HL-60/S4 treated with retinoic acid at 250 ng/mL for 4 days and 3 days (cell line): ENCODE measurements around the gene HPCAL1.

Experiments
- in situ Hi-C: fragments of 300-500 bp; cut with MboI; formaldehyde crosslinking; loops from 2 replicates; pipeline ENCODE4 v1.7.0; 2022; ENCODE audit warnings: low sequenced_read_pairs

Gene HPCAL1

GRCh38 chr2:10400978-10401951 is 98.6 kb downstream of the HPCAL1 start:
- in situ Hi-C loops: no loop called here

GRCh38 chr2:10402062-10402585 is 99.4 kb downstream of the HPCAL1 start:
- in situ Hi-C loops: no loop called here

- in situ Hi-C loops: no loop called here
Observed at GRCh38 chr2:10402653-10403215, 100.0 kb downstream of the HPCAL1 start.

- in situ Hi-C loops: no loop called here
Observed at GRCh38 chr2:10404324-10405143, 101.8 kb downstream of the HPCAL1 start.

GRCh38 chr2:10405448-10405847 is 102.7 kb downstream of the HPCAL1 start:
- in situ Hi-C loops: no loop called here

- in situ Hi-C loops: no loop called here
Observed at GRCh38 chr2:10406016-10406415, 103.3 kb downstream of the HPCAL1 start.

- in situ Hi-C loops: no loop called here
Observed at GRCh38 chr2:10406491-10407188, 103.9 kb downstream of the HPCAL1 start.

GRCh38 chr2:10407432-10407831 is 104.7 kb downstream of the HPCAL1 start:
- in situ Hi-C loops: no loop called here

- in situ Hi-C loops: no loop called here
Observed at GRCh38 chr2:10407841-10408648, 105.3 kb downstream of the HPCAL1 start.

- in situ Hi-C loops: no loop called here
Observed at GRCh38 chr2:10408649-10409579, 106.2 kb downstream of the HPCAL1 start.

GRCh38 chr2:10410001-10410822 is 107.5 kb downstream of the HPCAL1 start:
- in situ Hi-C loops: loop anchor here (10.0 kb wide), 1 partner anchor 275 kb away; no protein-coding TSS in a partner anchor

- in situ Hi-C loops: loop anchor here (10.0 kb wide), 1 partner anchor 276 kb away; no protein-coding TSS in a partner anchor
Observed at GRCh38 chr2:10410823-10411437, 108.2 kb downstream of the HPCAL1 start.

- in situ Hi-C loops: loop anchor here (10.0 kb wide), 1 partner anchor 277 kb away; no protein-coding TSS in a partner anchor
Observed at GRCh38 chr2:10411557-10411956, 108.9 kb downstream of the HPCAL1 start.

- in situ Hi-C loops: loop anchor here (10.0 kb wide), 1 partner anchor 278 kb away; no protein-coding TSS in a partner anchor
Observed at GRCh38 chr2:10412380-10412779, 109.7 kb downstream of the HPCAL1 start.

GRCh38 chr2:10413503-10413902 is 110.8 kb downstream of the HPCAL1 start:
- in situ Hi-C loops: loop anchor here (10.0 kb wide), 1 partner anchor 279 kb away; no protein-coding TSS in a partner anchor

GRCh38 chr2:10413991-10414451 is 111.3 kb downstream of the HPCAL1 start:
- in situ Hi-C loops: loop anchor here (10.0 kb wide), 1 partner anchor 279 kb away; no protein-coding TSS in a partner anchor

- in situ Hi-C loops: loop anchor here (10.0 kb wide), 1 partner anchor 280 kb away; no protein-coding TSS in a partner anchor
Observed at GRCh38 chr2:10414591-10414990, 111.9 kb downstream of the HPCAL1 start.
